Small intestine (tissue), 7 donors: Measurements from ENCODE around the gene EXO5. TPM values are rescaled to one million over a fixed set of nuclear protein-coding genes. Genes with fewer than 3 reads are reported as not detected.
"Not testable (repeated sequence)": the region's sequence is repeated elsewhere in the genome, so short reads cannot be mapped to it uniquely, and the experiment has no call there.

Source experiments
- DNase-seq, 2 donors: peaks; one replicate each; pipeline versions ENCODE4 v3.0.0 to v3.0.0-alpha.2; 2013
- FAIRE-seq: peaks from 2 replicates; lab custom pipeline; 2012; peaks lifted over from hg19 to GRCh38; lab: Jason Lieb, UNC
- H3K27ac ChIP-seq, 3 donors: one replicate each; pipeline ENCODE4 v1.5.1; 2013; ENCODE audit warnings: low read length in 2 of 3, mild to moderate bottlenecking in 2 of 3, control low read depth in 1 of 3, inconsistent platforms in 1 of 3, low read depth in 1 of 3, moderate library complexity in 1 of 3
- H3K27me3 ChIP-seq, 3 donors: one replicate each; pipeline ENCODE4 v1.6.1; 2013; ENCODE audit warnings: low read length in 3 of 3, inconsistent platforms in 1 of 3; ENCODE audit not compliant: control insufficient read depth in 3 of 3, insufficient read depth in 3 of 3
- H3K36me3 ChIP-seq, 3 donors: one replicate each; pipeline ENCODE4 v1.6.1; 2013; ENCODE audit warnings: low read length in 3 of 3, inconsistent platforms in 1 of 3, low read depth in 1 of 3, mild to moderate bottlenecking in 1 of 3, moderate library complexity in 1 of 3; ENCODE audit not compliant: control insufficient read depth in 3 of 3, insufficient read depth in 2 of 3
- H3K4me1 ChIP-seq, 3 donors: one replicate each; pipeline ENCODE4 v1.6.1; 2013; ENCODE audit warnings: low read length in 2 of 3, inconsistent platforms in 1 of 3, low read depth in 1 of 3, mild to moderate bottlenecking in 1 of 3, moderate library complexity in 1 of 3; ENCODE audit not compliant: control insufficient read depth in 3 of 3, insufficient read depth in 2 of 3
- H3K4me3 ChIP-seq, 3 donors: one replicate each; pipeline ENCODE4 v1.5.1; 2013; ENCODE audit warnings: low read length in 3 of 3, control low read depth in 1 of 3, inconsistent platforms in 1 of 3, low read depth in 1 of 3, mild to moderate bottlenecking in 1 of 3, moderate library complexity in 1 of 3
- H3K9me3 ChIP-seq, 2 donors: one replicate each; pipeline ENCODE4 v1.6.1; 2013; ENCODE audit warnings: low read depth in 1 of 2, low read length in 1 of 2; ENCODE audit not compliant: control insufficient read depth in 2 of 2, insufficient read depth in 1 of 2
- WGBS, 3 donors: extraction: QIAGEN DNeasy Blood & Tissue Kit; methylation state at CpG; one replicate each; pipeline ENCODE4 v1.1.7; 2013; 5-methylcytosine and 5-hydroxymethylcytosine counted together
- polyA plus RNA-seq, 4 donors: library from polyadenylated mRNA; stranded (reverse) in 3 of 4; unstranded in 1 of 4; fragments of 200-250 nt in 3 of 4; fragments of 120-200 nt in 1 of 4; gene quantifications; one replicate each; pipeline versions ENCODE4 v1.2.1 to v1.2.3, GENCODE V29; 2013
- donor health status: healthy with polysubstance abuse.
- donor health status: control.
- donor health status: control.
- donor health status: Bipolar disorder and iron deficiency.
- donor health status: healthy.

Gene EXO5
- polyA plus RNA-seq, 4 donors: 4.1 to 10.1 (median 6.0) TPM

- 55 to 84% (median 66%) methylated on average over 2 of the region's 2 CpGs for WGBS, 3 donors
- H3K27ac ChIP-seq: no peak overlapping the region
- FAIRE-seq: no peak
Measured at GRCh38 chr1:40478276-40478675, 30.3 kb upstream of the EXO5 start.

GRCh38 chr1:40479156-40479555, 29.4 kb upstream of the EXO5 start:
- FAIRE-seq: no peak
- no peak overlapping the region for H3K4me3 ChIP-seq
- no peak for DNase-seq
- no peak overlapping the region for H3K27ac ChIP-seq
- peaks cover 0 to 14% of the 10 kb centered on the region in 2 donors for H3K9me3 ChIP-seq
- H3K36me3 ChIP-seq: peaks cover 0 to 10% (median 2%) of the 10 kb centered on the region in 3 donors
- H3K27me3 ChIP-seq: no peaks in the 10 kb centered on the region
- peaks cover 0 to 2% (median 0%) of the 10 kb centered on the region in 3 donors for H3K4me1 ChIP-seq
- 90 to 91% (median 90%) methylated on average over 4 of the region's 4 CpGs for WGBS, 3 donors

More at GRCh38 chr1:40478276-40478675, 30.3 kb upstream of the EXO5 start:
- Histone ChIP-seq H3K36me3 (peaks cover 0 to 3% (median 2%) of the 10 kb centered on the region in 3 donors), H3K27me3 (no peaks in the 10 kb centered on the region), H3K4me3 (peak overlapping the region in 1 of 3 donors; percentile 85), H3K9me3 (peaks cover 0 to 11% of the 10 kb centered on the region in 2 donors), H3K4me1 (peaks cover 0 to 2% (median 0%) of the 10 kb centered on the region in 3 donors)
- no peak for DNase-seq

GRCh38 chr1:40495315-40495903, 13.2 kb upstream of the EXO5 start:
- H3K36me3 ChIP-seq: peaks cover 3 to 14% (median 5%) of the 10 kb centered on the region in 3 donors
- no peak overlapping the region for H3K4me3 ChIP-seq
- DNase-seq (peak in 1 of 2 donors; percentile 18), FAIRE-seq (no peak)
- H3K4me1 ChIP-seq: no peaks in the 10 kb centered on the region
- WGBS, 3 donors: 94 to 99% (median 95%) methylated on average over 4 of the region's 4 CpGs
- no peak overlapping the region for H3K27ac ChIP-seq
- H3K27me3 ChIP-seq: no peaks in the 10 kb centered on the region
- H3K9me3 ChIP-seq: peaks cover 5 to 45% of the 10 kb centered on the region in 2 donors

- not testable (repeated sequence) for H3K4me3 ChIP-seq, DNase-seq, FAIRE-seq, H3K27ac ChIP-seq, H3K27me3 ChIP-seq, H3K4me1 ChIP-seq, H3K36me3 ChIP-seq
- 94 to 97% (median 96%) methylated on average over 4 of the region's 4 CpGs for WGBS, 3 donors
- peaks cover 4 to 66% of the 10 kb centered on the region in 2 donors for H3K9me3 ChIP-seq
Measured at GRCh38 chr1:40502651-40503050, 5.9 kb upstream of the EXO5 start.

GRCh38 chr1:40507973-40508372, 594 bp upstream of the EXO5 start:
- Histone ChIP-seq H3K36me3 (no peaks in the 10 kb centered on the region), H3K9me3 (peaks cover 2 to 35% of the 10 kb centered on the region in 2 donors), H3K27me3 (no peaks in the 10 kb centered on the region), H3K4me1 (no peaks in the 10 kb centered on the region), H3K27ac (peak overlapping the region in 2 of 3 donors; percentile 73 to 74), H3K4me3 (peak overlapping the region; percentile 20 to 97 (median 80))
- FAIRE-seq (no peak), DNase-seq (no peak)
- 63 to 70% (median 65%) methylated on average over 6 of the region's 6 CpGs for WGBS, 3 donors

- no peaks in the 10 kb centered on the region for H3K27me3 ChIP-seq
- no peak overlapping the region for H3K4me3 ChIP-seq
- H3K27ac ChIP-seq: no peak overlapping the region
- peaks cover 0 to 75% of the 10 kb centered on the region in 2 donors for H3K9me3 ChIP-seq
- no peaks in the 10 kb centered on the region for H3K4me1 ChIP-seq
- H3K36me3 ChIP-seq: peaks cover 0 to 11% (median 6%) of the 10 kb centered on the region in 3 donors
- FAIRE-seq (no peak), DNase-seq (no peak)
- WGBS, 3 donors: 75 to 92% (median 81%) methylated on average over 2 of the region's 2 CpGs
Measured at GRCh38 chr1:40519517-40519916, 10.9 kb downstream of the EXO5 start.

- peak overlapping the region; percentile 39 to 83 (median 74) for H3K27ac ChIP-seq
- 25 to 35% (median 31%) methylated on average over 5 of the region's 5 CpGs for WGBS, 3 donors
- FAIRE-seq: no peak
Measured at GRCh38 chr1:40530735-40531380, 22.3 kb downstream of the EXO5 start.

GRCh38 chr1:40531381-40532061, 23.0 kb downstream of the EXO5 start, which contains the start of gene ZNF684:
Gene ZNF684 (plus strand): TSS chr1:40531637. CDS start chr1:40533167, 1,530 bp downstream.
- Histone ChIP-seq H3K4me3 (peak within 1 kb of the TSS; percentile 43 to 80 (median 70)), H3K4me1 (no peaks in the 10 kb centered on the region), H3K27ac (peak within 1 kb of the TSS; percentile 73 to 83 (median 74)), H3K27me3 (no peaks in the 10 kb centered on the region), H3K9me3 (no peaks in the 10 kb centered on the region), H3K36me3 (no peaks in the 10 kb centered on the region)
- FAIRE-seq: no peak
- WGBS, 3 donors: 0% methylated on average over 35 of the region's 35 CpGs
- peak; percentile 96 to 98 for DNase-seq

More at GRCh38 chr1:40530735-40531380, 22.3 kb downstream of the EXO5 start:
- H3K4me1 ChIP-seq: no peaks in the 10 kb centered on the region
- H3K36me3 ChIP-seq: no peaks in the 10 kb centered on the region
- DNase-seq: no peak
- H3K4me3 ChIP-seq: peak overlapping the region; percentile 41 to 80 (median 70)
- H3K27me3 ChIP-seq: no peaks in the 10 kb centered on the region
- H3K9me3 ChIP-seq: peaks cover 0 to 3% of the 10 kb centered on the region in 2 donors
